ENCODE data around the gene CTRL.

CTRL gene

GRCh38 chr16:67963292-67963661 is 31.6 kb upstream of the CTRL start:
- DNase-seq (ENCODE audit: low read depth): no peak

- no peak for DNase-seq (ENCODE audit: low read depth)
Observed at GRCh38 chr16:67962135-67962534, 30.5 kb upstream of the CTRL start.

- no peak for DNase-seq (ENCODE audit: low read depth)
Observed at GRCh38 chr16:67961551-67961957, 29.9 kb upstream of the CTRL start.

GRCh38 chr16:67959536-67960329 is 28.1 kb upstream of the CTRL start:
- DNase-seq (ENCODE audit: low read depth): no peak

GRCh38 chr16:67957622-67958021 is 26.0 kb upstream of the CTRL start:
- no peak for DNase-seq (ENCODE audit: low read depth)

- DNase-seq (ENCODE audit: low read depth): no peak
Observed at GRCh38 chr16:67954421-67955196, 22.9 kb upstream of the CTRL start.

GRCh38 chr16:67953641-67954375 is 22.1 kb upstream of the CTRL start:
- DNase-seq (ENCODE audit: low read depth): no peak

GRCh38 chr16:67951485-67951884 is 19.8 kb upstream of the CTRL start:
- no peak for DNase-seq (ENCODE audit: low read depth)

- no peak for DNase-seq (ENCODE audit: low read depth)
Observed at GRCh38 chr16:67950335-67950843, 18.7 kb upstream of the CTRL start.

GRCh38 chr16:67949645-67950044 is 18.0 kb upstream of the CTRL start:
- DNase-seq (ENCODE audit: low read depth): no peak

- no peak for DNase-seq (ENCODE audit: low read depth)
Observed at GRCh38 chr16:67948015-67948414, 16.4 kb upstream of the CTRL start.

GRCh38 chr16:67946966-67947558 is 15.4 kb upstream of the CTRL start:
- DNase-seq (ENCODE audit: low read depth): no peak

- DNase-seq (ENCODE audit: low read depth): no peak
Observed at GRCh38 chr16:67946128-67946569, 14.5 kb upstream of the CTRL start.

GRCh38 chr16:67945392-67945933 is 13.8 kb upstream of the CTRL start:
- DNase-seq (ENCODE audit: low read depth): no peak

GRCh38 chr16:67944690-67945391 is 13.2 kb upstream of the CTRL start:
- DNase-seq (ENCODE audit: low read depth): no peak

- DNase-seq (ENCODE audit: low read depth): no peak
Observed at GRCh38 chr16:67943619-67944504, 12.2 kb upstream of the CTRL start, which contains the start of gene LCAT. TSS of gene LCAT (minus strand) at chr16:67944120. CDS start at chr16:67944101, 19 bp downstream.

- DNase-seq (ENCODE audit: low read depth): no peak
Observed at GRCh38 chr16:67943256-67943618, 11.6 kb upstream of the CTRL start.

GRCh38 chr16:67942510-67943255 is 11.0 kb upstream of the CTRL start:
- DNase-seq (ENCODE audit: low read depth): no peak

GRCh38 chr16:67942200-67942509 is 10.5 kb upstream of the CTRL start:
- DNase-seq (ENCODE audit: low read depth): no peak

Data from activated gamma-delta T cell treated with anti-CD3 and anti-CD28 coated beads, Interleukin-2, amount 50 U/mL, for 16 hours (primary cell).